Endothelial cell of umbilical vein (primary cell): ENCODE data around the gene MTCL1.

Source experiments
- EZH2 ChIP-seq: IDR thresholded peaks from 2 replicates; pipeline ENCODE4 v1.6.1; 2012; ENCODE audit warnings: borderline replicate concordance, low read depth, mild to moderate bottlenecking, moderate library complexity, low read length, inconsistent platforms; ENCODE audit not compliant: severe bottlenecking
- GATA2 ChIP-seq: IDR thresholded peaks from 2 replicates; pipeline ENCODE4 v1.7.0; 2011; ENCODE audit warnings: low read depth, mild to moderate bottlenecking, moderate library complexity, mixed read lengths, low read length; ENCODE audit not compliant: insufficient read length, insufficient read depth
- MAX ChIP-seq: IDR thresholded peaks from 2 replicates; pipeline ENCODE4 v1.6.1; 2011; ENCODE audit not compliant: insufficient read depth, insufficient read length
- MYC ChIP-seq: IDR thresholded peaks from one replicate; pipeline ENCODE4 v1.6.1; 2011; ENCODE audit warnings: mild to moderate bottlenecking, low read depth, low read length
- POLR2A ChIP-seq: IDR thresholded peaks from 2 replicates; pipeline ENCODE4 v1.6.1; 2012; ENCODE audit warnings: low read depth, mild to moderate bottlenecking, control low read depth, low read length
- POLR2AphosphoS5 ChIP-seq: IDR thresholded peaks from 2 replicates; pipeline ENCODE4 v1.6.1; 2012; ENCODE audit warnings: low read depth, mild to moderate bottlenecking, control low read depth, low read length, moderate library complexity; ENCODE audit not compliant: insufficient read depth
- TF ChIP-seq, protein P1 (sequence below), 2 donors: IDR thresholded peaks; 1 replicate in 1 of 2; 2 replicates in 1 of 2; pipeline ENCODE4 v1.5.1; 2011; ENCODE audit warnings: low read length in 2 of 2, mild to moderate bottlenecking in 2 of 2, moderate library complexity in 2 of 2, control low read depth in 1 of 2, inconsistent platforms in 1 of 2, low read depth in 1 of 2; ENCODE audit not compliant: insufficient read depth in 1 of 2; ENCODE audit errors: extremely low read depth in 1 of 2

DNA sequence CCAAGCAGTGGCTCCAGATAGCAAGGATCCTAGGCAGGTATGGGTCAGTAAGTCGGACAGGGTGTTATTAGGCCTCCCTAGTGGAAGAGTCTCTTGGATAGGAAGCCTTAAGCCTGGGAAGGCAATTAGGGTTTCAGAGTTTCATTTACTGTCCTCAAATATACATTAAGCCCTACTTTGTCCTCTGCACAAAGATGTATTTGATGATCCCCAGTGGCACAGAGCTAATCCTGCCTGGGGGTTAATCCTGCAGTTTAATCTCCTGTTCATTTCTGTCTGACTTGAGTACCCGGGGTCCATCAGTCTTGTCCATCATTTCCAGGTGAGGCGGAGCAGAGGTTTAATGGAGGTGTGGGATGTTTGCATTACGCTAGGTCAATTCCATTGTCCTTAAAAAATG is 62.0 kb downstream of the MTCL1 start:
- TF ChIP-seq, protein P1, sequence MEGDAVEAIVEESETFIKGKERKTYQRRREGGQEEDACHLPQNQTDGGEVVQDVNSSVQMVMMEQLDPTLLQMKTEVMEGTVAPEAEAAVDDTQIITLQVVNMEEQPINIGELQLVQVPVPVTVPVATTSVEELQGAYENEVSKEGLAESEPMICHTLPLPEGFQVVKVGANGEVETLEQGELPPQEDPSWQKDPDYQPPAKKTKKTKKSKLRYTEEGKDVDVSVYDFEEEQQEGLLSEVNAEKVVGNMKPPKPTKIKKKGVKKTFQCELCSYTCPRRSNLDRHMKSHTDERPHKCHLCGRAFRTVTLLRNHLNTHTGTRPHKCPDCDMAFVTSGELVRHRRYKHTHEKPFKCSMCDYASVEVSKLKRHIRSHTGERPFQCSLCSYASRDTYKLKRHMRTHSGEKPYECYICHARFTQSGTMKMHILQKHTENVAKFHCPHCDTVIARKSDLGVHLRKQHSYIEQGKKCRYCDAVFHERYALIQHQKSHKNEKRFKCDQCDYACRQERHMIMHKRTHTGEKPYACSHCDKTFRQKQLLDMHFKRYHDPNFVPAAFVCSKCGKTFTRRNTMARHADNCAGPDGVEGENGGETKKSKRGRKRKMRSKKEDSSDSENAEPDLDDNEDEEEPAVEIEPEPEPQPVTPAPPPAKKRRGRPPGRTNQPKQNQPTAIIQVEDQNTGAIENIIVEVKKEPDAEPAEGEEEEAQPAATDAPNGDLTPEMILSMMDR (IDR thresholded peaks at IDR 0.05; ENCODE audit: extremely low read depth in 1 of 2, insufficient read depth in 1 of 2, low read depth in 1 of 2, low read length in 2 of 2): no peak
- TF ChIP-seq EZH2 (no peak), GATA2 (no peak), POLR2A (no peak), MAX (no peak), POLR2AphosphoS5 (no peak), MYC (no peak)
